NCI-H187 (cell line): ENCODE data around the gene CTDSP2.
"Not testable (repeated sequence)": the region's sequence is repeated elsewhere in the genome, so short reads cannot be mapped to it uniquely, and the experiment has no call there.

Experiments
- DNase-seq, 2 experiments: peaks; one replicate each; lab custom pipeline; 2025; lab: John Stamatoyannopoulos, UW

Gene CTDSP2

DNA sequence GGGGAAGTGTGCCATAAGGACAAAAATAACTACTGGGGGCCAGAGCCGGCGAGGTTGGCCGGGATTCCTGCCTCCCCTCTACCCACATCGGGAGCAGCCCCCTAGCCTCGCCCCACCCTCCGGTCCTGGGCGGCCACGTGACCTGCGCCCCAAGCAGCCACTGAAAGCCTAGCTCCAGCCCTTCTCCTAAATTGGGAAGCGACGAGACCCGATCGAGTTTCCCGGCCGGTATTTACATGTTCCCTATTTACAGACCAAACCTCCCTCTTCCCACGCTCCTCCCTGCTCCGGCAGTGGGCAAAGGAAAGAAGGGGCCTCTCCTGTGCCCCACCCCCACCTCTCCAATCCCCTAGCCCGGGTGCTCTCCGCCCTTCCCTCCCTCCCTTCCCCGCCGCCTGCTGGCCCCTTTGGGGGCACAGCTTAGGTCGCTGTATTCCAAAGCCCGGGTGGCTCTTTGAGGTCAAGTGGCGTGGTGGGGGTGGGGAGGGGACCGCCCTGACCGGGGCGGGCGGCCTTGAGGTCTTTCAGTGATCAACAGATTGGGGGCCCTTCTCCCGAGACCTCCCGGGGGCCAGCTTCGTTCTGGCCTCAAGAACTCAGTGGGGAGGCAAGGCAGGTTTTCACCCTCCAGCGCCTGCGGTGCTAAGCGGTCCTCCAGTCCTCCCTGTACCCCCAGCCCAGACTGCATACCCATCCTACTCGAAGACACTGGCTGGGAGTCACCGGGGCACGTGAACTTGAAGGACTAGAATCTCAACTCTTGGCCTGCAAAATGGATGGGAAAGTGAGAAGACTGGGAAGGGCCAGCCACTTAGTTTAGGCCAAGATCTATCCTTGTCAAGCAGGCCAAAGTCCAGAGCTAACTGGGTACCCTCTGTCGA is 6.3 kb upstream of the CTDSP2 start:
- DNase-seq: no peak

DNA sequence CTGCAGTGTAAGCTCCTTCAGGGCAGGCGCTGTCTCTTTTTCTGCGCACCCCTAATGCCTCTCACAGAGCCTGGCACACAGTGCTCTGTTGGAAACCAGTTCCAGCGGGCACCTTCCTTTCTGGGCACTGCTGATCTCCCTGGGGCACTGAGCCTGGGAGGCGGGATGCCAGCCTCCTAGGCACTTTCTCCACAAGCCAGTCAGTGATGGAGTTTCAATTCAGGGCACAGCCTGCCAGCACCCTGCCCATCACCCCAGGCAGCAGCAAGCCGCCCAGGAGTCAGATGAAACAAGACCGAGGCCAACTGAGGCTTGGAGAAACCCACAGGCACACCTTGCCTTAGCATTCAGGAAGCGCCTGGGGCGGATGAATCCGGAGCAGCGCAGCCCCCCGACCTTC is 5.7 kb upstream of the CTDSP2 start:
- DNase-seq: no peak

DNA sequence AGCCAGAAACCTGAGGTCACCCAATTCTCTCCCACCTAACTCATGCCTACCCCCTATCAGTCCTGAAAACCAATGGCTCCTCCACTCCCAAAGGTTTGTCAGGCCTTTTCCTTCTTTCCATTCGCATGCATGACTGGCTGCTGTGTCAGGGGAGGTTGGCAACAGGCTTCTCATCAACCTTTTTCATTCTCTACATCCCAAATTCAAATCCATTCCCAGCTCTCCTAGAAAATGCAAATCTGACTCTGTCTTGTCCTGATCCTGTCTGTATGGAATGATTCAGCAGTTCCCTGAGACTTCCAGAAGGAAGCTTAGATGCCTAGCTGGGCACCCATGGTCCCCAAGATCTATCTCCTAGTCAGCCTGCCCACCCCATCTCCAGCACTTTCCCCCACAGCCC is 5.0 kb upstream of the CTDSP2 start:
- DNase-seq: no peak

DNA sequence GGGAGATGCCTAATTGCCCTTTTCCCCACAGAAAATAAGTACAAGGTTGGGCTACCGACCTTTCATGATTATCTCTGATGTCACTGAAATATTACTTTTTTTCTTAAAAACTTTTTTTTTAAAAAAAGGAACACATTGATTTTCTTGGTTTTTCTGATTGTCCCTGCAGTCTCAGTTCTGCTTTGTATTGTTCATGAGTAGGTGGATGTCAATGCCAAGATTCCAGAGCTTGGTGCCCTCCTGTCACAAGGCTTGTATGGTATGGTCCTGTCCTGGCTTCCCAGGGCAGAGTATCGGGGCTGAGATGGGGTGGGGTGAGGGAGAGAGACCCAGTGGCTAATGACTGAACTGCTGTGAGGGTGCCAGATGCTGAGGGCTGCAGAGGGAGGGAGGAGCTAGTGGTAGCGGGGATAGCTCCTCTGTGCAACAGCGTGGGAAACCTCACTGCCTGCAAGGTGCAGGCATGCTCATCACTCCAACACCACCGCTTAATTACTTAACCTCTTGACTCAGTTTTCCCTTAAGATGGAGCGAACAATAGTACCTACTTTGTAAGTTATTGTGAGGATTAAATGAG is 4.4 kb upstream of the CTDSP2 start:
- DNase-seq: no peak

DNA sequence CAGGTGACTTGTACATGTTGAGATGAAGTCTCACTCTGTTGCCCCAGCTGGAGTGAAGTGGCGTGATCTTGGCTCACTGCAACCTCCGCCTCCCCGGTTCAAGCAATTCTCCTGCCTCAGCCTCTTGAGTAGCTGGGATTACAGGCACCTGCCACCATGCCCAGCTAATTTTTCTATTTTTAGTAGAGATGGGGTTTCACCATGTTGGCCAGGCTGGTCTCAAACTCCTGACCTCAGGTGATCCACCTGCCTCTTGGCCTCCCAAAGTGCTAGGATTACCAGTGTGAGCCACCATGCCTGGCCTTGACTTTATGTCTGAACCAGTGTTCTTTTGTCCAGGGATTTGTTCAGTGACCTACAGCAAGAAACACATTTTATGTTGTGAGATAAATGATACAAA is 2.9 kb upstream of the CTDSP2 start:
- DNase-seq: not testable (repeated sequence)

GRCh38 chr12:57849035-57849434 is 2.5 kb upstream of the CTDSP2 start:
- DNase-seq: no peak

DNA sequence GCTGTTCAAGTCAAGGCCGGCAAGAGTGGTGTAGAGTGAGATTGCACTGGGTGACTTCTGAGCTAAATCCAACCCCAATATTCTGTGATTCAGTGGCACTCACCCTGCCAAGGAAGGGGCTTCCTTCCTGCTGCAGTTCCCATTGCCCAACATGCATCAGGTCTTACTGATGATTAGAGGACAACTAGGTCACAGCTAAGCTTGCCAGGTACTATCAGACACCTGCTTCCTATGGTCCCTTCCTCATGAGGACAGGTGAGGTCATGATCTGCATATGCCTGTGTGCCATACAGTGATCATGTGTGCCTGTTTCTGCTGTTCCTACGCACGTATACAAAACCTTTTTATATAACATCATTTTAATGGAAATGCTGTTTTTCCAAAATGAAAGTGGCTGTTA is 1.7 kb upstream of the CTDSP2 start:
- no peak for DNase-seq

DNA sequence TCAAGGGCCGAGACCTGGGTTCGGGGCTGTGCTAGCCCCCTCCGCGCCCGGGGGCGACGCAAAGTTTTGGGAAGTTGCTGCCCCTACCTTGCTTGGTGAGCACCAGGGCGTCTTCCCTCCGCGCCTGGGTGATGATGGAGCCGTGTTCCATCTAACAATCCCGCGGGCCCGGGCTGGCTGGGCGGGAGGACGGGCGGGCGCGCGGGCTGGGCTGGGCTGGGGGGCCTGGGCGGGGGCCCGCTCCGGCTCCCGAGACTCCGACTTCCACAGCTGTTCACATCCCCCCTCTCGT is 298 bp downstream of the CTDSP2 start:
- no peak for DNase-seq

- DNase-seq: no peak
Measured at GRCh38 chr12:57845478-57846284, 848 bp downstream of the CTDSP2 start.

DNA sequence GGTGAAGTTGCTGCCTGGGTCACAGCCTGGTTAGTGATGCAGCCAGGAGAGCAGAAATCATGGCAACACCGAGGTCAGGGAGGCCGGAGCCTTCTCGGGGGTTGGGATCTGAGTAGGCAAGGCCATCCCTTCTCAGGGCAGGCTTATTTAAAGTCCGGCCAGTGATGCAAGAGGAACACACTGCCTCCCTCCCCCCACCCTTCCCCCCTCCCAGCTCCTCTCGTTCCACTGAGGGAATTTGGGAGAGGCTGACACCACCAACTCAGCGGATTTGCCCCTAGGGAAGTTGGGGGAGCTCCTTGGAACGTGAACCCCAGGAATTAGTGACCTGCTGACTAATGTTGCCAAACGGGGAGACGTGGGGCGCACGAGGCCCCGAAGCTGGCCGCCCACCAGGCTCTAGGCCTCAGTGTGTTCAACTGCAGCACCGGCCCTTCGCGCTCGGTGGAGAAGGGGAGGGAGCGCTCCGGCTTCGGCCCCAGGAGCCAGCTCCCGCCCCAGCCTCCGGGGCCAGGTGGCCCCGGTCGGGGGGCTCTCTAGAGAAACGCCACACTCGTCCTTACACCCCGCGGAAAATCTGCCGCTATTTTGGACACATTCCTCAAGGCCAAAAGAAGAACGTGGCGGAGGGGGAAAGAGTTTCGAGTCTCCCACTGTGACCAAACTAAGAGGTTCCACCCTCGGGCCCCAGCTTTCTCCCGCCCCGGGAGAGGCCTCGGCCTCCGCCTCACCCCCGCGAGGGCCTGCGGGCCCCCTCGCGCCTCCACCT is 1.6 kb downstream of the CTDSP2 start:
- no peak for DNase-seq

DNA sequence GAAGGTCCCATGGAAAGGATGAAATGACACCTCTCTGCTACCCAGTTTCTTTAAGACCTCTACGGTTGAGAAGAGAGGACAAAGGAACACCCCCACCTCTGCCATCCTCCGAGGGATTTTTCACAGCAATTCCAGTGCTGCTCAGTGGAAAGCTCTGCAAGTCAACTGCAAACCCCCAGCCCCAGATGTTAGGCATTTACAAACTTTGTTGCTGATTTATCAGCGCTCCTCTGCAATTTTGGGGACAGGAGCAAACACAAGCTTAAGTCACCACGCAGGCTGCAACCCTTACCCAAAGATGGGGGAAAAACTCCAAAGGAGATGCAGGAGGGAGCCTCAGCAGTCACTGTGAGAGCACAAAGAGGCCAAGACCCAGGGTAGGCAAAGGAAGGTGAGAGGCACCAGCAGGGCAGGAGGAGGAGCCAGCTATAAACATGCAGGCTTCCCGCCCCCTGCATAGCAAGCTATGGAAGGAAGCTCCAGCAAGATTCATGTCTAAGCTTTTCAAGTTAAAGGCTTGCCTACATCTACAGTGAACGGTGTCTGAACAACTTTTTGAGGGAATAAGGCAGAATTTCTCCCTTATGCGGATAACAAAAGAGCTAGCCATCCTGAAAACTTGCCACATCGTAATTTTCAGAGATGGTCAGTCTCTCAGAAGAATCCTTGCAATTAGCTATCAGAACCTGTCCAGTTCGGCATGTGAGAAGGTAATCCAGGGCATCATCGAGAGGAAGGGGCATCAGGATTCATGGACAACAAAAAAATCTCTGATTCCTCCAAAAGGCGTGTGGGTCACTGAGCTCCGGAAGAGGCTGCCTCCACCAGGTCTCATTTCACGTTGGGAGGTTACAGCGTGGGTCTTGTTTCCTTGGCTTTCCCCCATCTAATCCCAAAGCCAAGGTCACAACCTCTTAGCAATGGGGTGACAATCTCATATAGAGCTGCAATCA is 3.9 kb downstream of the CTDSP2 start:
- no peak for DNase-seq

DNA sequence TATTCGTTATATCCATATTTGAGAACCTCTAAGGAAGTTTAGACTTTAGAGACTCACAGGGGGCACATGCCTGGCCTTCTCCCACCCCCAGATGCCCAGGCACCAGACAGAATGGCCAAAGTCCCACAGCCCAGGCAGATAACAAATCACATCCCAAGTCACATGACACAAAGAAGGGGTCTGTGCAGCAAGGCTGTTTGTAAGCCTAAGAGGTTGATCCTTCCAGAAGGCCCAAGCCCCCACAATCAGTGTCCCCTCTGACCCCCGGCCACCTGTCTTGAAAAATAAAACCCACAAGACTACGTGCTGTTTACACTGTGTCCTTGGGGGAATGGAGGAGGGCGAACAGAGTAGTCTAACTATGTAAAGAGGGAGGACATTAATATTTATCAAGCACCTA is 5.1 kb downstream of the CTDSP2 start:
- DNase-seq: no peak

DNA sequence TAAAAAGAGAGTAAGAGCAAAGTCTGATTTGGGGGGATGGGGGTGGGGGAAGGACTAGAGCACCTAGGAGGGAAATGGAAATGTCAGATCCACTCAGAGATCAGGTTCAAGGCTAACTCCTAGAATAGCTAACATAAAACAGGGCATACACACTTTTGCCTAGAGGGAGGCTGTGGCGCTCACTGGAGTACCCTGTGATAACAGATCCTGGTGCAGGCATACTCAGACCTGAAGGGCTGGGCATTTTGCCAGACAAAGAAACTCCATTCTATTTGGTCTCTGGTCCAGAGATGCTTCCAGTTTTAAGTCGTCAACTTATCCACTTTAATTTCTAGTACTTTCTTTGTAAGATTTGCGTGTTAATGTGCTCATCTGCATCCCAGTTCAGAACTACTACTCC is 5.8 kb downstream of the CTDSP2 start:
- peak; percentile 24 to 54 for DNase-seq

GRCh38 chr12:57839996-57840395 is 6.5 kb downstream of the CTDSP2 start:
- no peak for DNase-seq

DNA sequence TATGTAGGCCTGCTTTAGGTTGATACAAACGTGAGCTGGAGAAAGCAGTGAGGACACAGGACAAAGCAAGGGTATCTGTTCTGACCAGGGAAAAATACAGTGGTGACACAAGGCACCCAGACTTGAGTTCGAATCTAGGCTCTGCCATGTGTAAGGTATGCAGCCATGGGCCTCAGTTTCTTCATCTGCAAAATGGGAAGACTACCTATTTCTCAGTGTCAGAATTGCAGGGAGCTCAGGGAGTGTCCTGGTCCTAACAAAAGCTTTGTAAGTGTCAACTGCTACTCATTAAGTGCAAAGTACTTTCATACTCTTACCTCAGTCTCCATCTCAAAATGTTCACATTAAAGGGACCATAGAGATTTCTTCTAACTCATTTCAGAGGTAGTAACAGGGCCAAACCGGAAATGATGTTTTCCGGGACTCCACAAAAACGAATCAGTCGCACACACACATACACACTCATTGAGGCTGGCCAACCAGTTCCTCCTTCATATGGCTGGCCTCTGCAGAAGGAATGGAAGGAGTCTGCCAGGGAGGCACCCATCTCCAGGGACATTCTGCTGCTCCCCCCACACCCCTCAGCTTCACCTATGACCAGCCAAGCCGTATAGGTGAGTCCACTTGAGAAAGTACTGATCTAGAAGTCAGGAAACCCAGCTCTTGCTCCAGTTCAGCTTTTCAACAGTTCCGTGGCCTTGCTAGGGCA is 7.8 kb downstream of the CTDSP2 start:
- DNase-seq: no peak

GRCh38 chr12:57837864-57838562 is 8.5 kb downstream of the CTDSP2 start:
- peak; percentile 31 to 41 for DNase-seq

- peak in 1 of 2 experiments; percentile 14 for DNase-seq
Measured at GRCh38 chr12:57836442-57837375, 9.8 kb downstream of the CTDSP2 start.

DNA sequence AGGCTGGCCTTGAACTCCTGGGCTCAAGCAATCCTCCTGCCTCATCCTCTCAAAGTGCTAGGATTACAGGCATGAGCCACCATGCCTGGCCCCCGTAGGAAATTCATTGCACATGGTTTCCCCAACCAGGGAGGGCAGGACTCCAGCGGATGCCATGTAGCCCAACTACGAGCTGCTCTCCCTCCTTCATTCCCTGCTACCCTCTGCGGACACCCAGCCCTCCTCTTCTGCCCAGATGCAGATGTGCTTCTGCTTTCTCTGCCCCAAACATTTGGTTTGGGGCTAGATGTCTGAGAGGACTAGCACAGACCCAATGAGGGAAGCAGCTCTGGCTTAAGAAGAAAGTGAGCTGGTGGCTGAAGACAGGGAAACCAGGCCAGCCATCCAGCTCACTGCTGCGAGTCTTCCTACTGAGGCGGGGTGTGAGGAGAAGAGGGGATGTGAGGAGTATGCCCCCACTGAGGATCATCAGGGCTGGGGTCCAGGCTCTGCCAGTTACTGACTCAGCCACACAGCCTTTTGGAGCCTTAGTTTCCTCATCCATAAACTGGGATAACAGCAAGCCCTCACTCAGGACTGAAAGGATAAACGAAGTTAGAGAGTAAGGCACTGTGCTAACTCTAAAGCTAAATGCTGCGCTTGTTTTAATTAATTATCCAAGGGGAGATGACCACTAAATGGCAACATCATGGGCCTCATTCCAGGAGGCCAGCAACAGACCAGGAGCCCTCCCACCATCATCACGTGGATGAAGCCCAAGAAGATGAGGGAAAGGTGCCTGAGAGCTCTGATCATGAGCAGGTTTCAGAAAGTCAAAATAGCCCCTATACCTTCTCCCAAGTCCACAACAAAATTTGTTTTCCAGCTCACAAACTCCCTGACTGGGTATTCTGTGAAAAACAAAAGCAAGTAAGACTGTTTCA is 10.9 kb downstream of the CTDSP2 start:
- no peak for DNase-seq
